ENCODE measurements around the gene PTPN9. TPM values are rescaled to one million over a fixed set of nuclear protein-coding genes. Genes with fewer than 3 reads are reported as not detected.

PTPN9 gene
- total RNA-seq, 4 donors from 2014 or later = 5.6 to 33.0 (median 18.9) TPM

DNA sequence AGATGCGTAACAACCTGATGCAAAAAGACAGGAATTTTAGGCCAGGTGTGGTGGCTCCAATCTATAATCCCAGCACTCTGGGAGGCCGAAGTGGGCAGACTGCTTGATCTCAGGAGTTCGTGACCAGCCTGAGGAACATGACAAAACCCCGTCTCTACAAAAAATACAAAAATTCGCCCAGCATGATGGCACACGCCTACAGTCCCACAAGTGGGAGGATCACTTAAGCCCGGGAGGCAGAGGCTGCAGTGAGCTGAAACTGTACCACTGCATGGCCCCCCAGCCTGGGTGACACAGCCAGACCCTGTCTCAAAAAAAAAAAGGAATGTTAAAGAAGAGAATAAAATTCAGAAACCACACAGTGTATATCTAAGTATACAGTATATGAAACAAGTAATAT lies 40.7 kb downstream of the PTPN9 start:
- no peak overlapping the region for H3K27ac ChIP-seq
- TF ChIP-seq CTCF (IDR thresholded peaks at IDR 0.05) = no peak
- peaks cover 0 to 2% of the 10 kb centered on the region in 2 donors for H3K4me1 ChIP-seq
- intact Hi-C loops (cut with DNase I; ENCODE audit: low total_unique reads) = no loop called here
- no peaks in the 10 kb centered on the region for H3K9me3 ChIP-seq
- H3K36me3 ChIP-seq = no peaks in the 10 kb centered on the region
- no peaks in the 10 kb centered on the region for H3K27me3 ChIP-seq
- no peak for DNase-seq
- no peak overlapping the region for H3K4me3 ChIP-seq

- Histone ChIP-seq H3K4me1 (peaks cover 3 to 9% of the 10 kb centered on the region in 2 donors), H3K9me3 (no peaks in the 10 kb centered on the region), H3K27me3 (no peaks in the 10 kb centered on the region), H3K4me3 (no peak overlapping the region), H3K27ac (peak overlapping the region; percentile 52 to 76), H3K36me3 (no peaks in the 10 kb centered on the region)
- intact Hi-C loops (cut with DNase I; ENCODE audit: low total_unique reads) = no loop called here
- DNase-seq = no peak
- TF ChIP-seq POLR2A (IDR thresholded peaks at IDR 0.05) = no peak
- no peak for TF ChIP-seq CTCF (IDR thresholded peaks at IDR 0.05)
Observed at GRCh38 chr15:75533945-75534344, 45.2 kb downstream of the PTPN9 start.

DNA sequence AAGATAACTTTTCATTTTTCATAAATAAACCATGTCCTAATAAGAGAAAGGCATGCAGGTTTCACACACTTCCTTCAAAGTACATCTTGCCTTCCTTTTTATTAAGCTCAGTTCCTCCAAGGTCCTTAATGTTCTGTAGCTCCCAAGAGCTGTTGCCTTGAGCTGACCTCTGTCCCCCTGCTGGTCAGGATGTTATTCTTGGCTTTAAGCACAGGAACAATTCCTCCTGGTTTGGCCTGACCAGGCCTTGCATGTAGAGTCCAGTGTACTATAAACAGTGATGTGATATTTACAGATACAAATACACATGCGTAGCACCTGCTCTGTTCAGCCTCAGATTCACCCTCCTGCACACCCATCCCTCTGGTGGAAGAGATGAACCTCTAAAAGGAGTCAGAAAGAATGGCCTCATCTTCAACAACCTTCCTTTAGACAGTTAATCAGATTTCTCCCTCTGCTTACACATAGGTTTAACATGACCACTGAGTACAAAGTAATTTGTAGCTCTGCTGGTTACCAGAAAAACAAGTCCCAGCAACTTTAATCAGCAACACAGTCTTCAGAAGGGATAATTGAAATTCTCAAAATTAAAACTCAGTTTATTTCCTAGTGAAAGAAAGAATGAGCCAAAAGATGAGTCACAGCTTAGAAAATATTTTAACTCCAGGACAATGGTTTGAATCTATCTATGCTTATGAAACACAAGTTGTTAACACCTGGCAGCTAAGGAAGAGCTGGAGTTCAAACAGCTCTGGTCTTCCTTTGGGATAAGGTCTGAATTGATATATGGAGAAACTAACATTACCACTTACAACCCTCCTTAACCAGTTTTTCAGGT lies 46.5 kb downstream of the PTPN9 start:
- H3K27me3 ChIP-seq = no peaks in the 10 kb centered on the region
- H3K4me1 ChIP-seq = peaks cover 3 to 9% of the 10 kb centered on the region in 2 donors
- peak; percentile 43 to 65 for DNase-seq
- peak overlapping the region; percentile 52 to 76 for H3K27ac ChIP-seq
- H3K4me3 ChIP-seq = no peak overlapping the region
- TF ChIP-seq CTCF (IDR thresholded peaks at IDR 0.05) = peak; percentile 24 to 48 (median 41)
- no peak for TF ChIP-seq POLR2A (IDR thresholded peaks at IDR 0.05)
- H3K36me3 ChIP-seq = no peaks in the 10 kb centered on the region
- no peaks in the 10 kb centered on the region for H3K9me3 ChIP-seq
- intact Hi-C loops (cut with DNase I; ENCODE audit: low total_unique reads) = no loop called here

- H3K4me3 ChIP-seq = no peak overlapping the region
- H3K4me1 ChIP-seq = peaks cover 3 to 9% of the 10 kb centered on the region in 2 donors
Observed at GRCh38 chr15:75531041-75531450, 48.1 kb downstream of the PTPN9 start.

More at GRCh38 chr15:75531041-75531450, 48.1 kb downstream of the PTPN9 start:
- Histone ChIP-seq H3K27ac (peak overlapping the region; percentile 31 to 76), H3K9me3 (no peaks in the 10 kb centered on the region), H3K27me3 (no peaks in the 10 kb centered on the region), H3K36me3 (no peaks in the 10 kb centered on the region)
- intact Hi-C loops (cut with DNase I; ENCODE audit: low total_unique reads) = no loop called here
- DNase-seq = peak; percentile 58 to 64
- TF ChIP-seq CTCF (IDR thresholded peaks at IDR 0.05) (no peak), POLR2A (IDR thresholded peaks at IDR 0.05) (no peak)
